8988T (cell line): ENCODE measurements around the gene RNF166.

Source experiments
- DNase-seq: peaks from one replicate; pipeline ENCODE4 v3.0.0; 2011

RNF166 gene

DNA sequence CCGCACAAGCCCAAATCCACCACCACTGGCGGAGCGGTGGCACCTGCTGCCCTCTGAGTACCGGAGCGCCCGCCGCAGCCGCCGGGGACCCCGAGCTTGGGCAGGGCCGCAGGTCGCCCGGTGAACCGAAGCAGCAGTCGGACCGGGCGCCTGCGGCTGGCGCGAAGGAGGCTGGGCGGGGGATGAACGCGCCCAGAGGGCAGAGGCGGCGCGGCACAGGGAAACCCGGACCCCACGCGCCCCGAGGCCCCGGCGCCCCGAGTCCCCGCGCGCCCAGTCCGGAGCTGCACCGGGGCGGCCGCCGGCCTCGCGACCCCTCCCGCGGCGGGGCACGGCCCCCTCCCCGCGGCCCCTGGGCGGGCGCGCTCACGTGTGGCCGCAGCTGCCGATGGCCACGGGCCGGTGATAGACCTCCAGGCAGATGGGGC, 393 bp downstream of the RNF166 start:
- no peak for DNase-seq

DNA sequence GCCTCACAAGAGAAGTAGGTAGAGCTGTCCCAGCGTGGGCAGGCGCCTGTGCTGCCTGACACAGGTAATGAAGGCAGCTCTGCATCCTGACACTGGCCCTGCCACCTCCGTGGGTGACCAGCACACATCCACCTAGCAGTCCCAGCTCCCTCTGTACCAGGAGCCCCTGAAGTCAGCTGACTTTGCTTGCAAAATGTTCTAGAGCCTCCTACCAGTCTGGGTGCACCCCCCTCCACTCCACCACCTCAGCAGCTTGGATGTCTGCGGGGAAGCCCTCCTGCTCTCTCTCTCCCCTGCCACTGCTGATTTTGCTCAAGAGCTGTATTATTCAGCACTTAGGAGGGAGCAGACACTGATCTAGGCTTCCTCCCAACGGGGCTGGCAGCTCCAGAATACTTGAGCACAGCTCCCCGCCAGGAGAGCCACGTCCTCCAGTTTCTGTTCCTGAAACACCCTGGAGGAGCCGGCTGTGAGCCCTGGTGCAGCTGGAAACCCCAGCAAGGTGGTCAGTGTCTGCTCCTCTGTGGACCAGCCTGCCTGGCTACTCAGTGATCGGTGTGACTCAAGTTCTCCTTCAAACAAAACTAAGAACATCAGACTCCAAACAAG, 1.0 kb downstream of the RNF166 start:
- DNase-seq: no peak

DNA sequence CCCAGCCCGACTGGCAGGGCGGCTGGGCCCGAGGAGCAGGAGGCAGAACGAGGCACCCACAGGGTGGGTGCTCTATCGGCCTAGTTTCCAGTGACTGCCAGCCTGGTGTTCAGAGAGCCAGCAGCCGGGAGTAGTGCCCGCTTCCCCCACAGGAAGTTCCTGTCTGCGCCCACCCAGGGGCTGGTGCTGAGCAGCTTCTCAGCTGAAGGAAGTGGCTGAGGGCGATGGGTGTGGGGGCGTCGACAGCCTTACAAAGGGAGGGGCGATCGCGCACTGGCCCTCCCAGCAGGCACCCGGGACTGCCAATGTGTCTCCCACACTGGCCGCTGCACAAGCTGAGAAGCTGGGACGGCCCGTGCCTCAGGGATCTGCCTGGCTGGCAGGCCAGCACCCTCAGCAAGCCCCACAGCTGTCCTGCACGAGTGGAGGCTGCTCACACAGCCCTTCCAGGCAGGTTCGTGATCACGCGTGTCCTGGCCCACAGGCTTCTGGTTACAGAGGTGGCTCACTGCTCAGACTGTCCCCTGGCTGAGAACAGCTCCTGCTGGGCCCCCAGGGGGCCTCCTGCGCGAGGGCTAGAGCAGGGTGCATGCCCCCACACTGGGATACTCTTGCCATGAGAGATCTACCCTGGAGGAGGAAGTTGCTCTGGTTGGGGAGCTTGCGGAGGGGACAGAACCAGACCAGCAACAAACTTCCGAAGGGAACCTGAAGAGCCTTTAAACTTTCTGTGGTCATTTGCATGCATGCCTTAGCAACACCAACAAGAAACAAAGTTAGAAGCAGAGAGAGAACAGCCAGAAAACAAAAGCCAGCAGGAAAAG, 2.5 kb downstream of the RNF166 start:
- DNase-seq: no peak

DNA sequence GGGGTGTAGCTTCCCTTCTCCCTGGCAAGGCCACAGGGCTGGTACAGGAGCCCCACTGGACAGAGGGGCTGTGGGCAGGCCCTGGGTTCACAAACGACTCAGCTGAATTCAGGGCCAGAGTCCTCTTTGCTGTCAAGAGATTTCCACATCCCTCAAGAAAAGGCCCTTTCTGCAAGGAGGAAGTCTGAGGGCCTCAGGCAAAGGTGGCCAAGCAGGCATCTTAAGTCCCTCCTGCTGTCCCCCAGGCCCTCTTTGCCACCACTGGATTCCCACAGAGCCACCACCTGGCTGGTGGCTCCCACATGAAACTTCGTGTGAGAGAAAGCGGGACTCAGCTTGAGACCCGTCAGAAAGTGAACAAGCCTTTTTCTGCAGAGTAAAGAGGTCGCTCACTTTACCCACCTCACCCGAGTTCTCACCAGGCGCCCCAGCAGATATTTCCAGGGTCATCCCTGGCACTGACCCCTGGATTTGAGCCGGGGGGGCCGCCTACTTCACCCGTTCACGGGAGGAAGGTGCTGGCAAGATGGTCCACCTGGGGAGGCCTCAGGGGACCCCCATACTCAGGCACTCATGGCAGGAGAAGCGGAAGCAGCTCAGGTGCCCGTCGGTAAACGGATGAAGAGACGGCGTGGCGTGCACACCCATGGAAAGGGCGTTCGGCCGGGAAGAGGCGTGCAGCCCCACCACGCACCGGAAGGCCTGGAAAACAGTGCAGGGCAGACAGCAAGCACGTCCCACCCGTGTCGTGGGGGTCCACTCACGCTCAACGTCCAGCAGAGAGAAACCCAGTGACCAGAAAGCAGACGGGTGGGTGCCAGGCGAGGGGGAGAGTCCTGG, 3.6 kb downstream of the RNF166 start:
- no peak for DNase-seq

DNA sequence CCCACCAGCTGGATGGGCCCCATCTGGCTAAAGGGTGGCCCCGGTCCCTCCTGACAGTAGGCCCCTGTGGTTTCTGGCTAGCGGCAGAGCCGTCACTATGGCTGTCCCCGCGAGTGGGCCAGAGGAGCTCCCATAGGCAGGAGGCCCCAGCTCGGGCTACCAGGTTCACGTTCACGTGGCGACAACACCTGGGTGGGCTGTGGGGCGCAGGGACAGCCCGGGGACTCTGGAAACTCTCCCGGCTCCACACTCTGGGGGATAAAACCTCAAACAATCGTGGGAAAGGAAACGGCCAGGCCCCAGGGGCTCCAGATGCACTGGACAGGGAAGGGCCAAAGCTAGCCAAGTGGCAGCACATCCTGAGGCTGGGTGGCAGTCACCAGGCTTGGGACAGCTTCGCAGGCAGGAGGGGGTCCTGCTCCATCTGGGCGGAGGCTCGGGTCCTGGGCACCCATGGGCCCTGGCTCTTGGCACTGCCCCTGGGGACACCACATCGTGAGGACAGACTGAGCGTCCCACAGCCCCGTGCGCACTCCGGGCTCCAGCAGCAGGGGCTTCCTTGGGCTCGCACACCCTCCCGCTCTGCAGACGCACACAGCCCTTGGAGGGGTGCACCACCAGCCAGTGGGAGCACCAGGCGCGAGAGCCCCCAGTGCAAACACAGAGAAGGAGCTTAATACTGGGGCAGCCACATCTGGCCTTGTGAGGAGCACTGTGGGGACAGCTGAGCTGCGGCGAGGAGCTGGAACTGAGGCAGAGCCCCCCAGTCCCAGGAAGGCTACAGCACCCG, 4.4 kb downstream of the RNF166 start:
- no peak for DNase-seq

DNA sequence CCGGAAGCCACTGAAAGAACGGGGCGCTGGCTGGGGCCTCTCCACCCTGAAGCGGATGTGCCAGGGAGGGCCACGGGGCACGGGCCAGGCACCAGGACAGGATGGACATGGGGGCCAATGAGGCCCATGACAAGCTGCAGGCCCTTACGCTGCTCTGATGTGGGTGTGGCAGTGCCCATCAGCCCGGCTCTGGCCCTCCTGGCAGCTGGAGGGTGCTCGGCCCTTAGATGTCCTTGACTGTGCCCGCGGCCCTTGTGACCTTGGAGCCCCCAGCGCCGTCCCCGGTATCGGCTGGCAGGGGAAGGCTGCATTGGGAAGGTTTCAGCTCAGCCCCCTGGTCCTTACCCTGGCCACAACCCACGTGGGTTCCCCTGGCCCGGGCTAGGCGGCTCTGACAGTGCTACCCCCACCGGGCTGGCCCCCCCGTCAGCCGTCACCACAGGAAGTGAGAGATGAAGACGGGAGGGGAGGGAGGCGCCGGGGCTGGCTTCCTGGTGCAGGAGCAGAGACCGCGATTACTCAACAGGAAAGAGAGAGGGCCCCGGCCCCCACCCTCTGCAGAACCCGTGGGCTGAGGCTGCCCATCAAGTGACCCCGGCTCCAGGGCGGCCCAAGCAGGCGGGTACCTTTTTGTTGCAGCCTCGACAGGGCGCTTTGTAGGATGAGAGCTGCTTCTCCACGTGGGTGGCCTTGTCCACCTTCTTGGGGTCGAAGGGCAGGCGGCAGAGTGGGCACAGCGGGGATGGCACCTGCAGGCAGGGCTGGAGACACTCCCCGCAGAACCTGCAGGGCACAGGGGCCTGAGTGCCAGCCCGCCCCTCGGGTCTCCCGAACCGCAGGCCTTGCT, 5.3 kb downstream of the RNF166 start:
- DNase-seq: peak; percentile 95

DNA sequence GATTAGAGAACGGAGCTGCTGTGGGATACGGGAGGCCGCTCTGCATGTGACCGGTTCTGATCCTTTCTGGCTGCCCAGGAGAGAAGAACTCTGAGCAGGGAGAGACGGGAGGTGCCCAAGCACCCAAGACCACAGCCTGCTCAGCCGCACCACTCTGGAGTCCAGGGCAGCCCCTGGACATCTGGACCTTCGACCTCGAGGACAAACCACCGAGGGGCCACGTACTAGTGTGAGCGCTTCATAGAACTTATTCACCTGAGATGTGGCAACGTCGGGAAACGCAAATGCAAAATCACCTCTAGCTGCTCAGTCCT, 5.9 kb downstream of the RNF166 start:
- DNase-seq: no peak

DNA sequence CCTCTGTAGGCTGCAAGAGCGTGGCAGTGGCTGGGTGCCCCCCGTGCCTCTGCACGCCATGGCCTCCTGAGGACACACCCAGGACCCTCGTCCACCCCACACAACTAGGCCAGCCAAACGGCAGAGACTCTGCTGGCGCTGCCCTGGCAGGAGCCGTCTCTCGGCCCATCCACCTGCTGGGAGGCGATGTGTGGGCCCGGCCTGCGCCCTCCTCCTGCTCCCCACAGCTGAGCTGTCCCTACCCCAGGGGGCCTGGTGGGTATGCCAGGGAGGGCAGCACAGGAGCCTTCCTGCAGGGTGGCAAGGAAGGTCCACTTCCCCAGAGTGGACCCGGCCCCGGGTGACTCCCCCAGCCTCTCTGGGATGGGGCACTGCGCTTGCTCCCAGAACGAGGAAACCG, 7.0 kb downstream of the RNF166 start:
- no peak for DNase-seq

DNA sequence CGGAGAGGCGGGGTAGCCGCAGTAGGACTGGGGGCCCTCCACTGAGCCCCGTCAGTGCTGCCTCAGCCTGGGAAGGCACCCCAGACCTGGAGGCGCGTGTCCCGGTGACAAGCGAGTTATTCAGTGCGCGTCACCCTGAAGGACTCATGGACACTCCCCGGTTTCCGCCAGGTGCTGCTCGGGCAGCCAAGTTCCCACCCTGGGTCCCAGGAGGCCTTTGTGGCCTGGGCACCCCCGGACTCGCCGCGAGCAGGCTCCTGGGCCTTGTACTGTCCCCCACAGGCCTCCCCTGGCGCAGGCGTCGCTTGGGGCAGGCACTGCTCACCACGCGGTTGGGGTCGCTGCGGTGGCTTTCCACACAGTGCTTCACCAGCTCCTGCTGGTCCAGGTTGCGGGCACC, 7.6 kb downstream of the RNF166 start:
- DNase-seq: no peak

DNA sequence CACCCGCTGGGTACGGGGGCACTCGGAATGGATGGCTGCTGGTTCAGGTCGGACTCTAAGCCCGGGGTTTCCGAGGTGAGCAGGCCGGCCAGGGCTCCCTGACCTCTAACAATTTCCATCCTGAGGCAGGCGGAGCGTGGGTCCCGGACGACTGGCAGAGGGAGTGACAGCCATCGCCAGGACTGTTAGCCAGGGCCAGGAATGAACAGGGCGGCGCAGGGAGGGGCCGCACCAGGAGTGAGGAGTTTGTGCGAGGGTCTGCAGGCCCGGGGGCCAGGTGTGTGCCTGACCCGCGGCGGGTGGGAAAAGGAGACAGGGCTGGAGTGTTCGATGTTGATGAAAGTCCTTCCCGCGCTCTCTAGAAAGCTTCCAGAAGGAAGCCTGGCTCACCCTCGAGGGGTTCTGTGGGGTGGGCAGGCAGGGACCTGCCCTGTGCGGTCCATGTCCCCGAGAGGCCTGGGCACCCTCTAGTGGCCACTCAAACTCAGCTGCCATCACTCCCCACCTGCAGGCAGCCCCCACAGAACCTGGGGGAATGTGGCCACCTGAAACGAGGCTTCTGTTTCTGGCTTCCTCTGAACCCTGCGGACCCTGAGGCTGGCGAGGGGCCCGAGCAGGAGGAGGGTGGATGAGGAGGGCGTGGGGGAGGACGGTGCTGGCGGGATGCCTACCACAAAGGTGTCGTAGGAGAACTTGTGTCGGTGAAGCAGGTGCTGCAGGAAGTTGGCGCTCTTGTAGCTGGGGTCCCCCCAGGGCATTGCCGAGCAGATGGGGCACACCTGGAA, 8.2 kb downstream of the RNF166 start:
- peak; percentile 94 for DNase-seq

DNA sequence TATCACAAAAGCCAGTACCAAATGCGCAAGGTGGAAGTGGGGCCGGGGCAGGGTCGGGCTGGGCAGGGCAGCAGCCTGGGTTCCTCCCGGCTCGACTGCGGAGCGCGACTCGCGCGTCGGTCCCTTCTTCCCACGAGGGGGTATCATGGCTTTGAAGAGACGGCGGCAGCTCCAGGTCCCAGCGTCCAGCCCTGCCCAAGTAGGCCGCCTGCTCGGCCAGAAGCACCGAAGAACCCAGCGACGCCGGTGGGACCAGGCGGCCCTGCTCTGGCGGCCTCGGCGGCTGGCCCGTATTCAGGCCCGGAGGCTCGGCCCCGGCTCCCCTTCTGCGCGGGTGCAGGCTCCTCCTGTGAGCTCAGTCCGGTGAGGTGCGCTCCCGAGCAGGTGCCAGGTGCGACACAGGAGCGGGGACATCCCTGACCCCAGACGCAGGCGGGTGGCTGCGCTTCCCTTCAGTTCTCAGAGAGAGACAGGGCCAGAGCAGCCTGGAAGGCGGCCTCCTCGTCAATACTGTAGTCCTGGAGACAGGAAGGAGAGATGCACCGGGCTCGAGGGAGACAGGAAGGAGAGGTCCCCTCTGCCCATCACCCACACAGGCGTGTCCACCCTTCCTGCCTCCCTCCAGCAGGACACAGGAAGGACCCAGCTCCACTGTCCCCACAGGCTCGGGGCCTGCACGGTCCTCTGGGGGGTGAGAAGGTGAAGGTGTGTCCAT, 8.9 kb downstream of the RNF166 start:
- DNase-seq: no peak

DNA sequence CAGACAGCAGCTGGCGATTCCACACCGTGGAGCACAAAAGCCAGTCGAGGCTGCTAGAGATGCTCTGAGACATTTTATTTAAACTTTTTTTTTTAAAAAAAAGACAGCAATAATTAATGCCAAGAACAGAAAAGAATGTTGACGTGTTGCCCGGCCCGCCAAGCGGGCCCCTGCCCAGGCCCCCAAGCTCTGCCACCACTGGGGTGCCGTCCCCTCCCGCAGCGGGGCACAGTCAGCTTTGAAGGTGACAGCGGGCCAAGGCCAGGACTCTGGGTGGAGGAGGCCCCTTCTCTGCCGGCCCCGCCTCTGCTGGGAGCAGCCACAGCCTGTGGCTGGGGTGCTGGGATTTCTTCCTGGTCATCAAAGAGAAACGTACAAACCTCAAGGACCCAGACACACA, 9.8 kb downstream of the RNF166 start:
- DNase-seq: no peak

DNA sequence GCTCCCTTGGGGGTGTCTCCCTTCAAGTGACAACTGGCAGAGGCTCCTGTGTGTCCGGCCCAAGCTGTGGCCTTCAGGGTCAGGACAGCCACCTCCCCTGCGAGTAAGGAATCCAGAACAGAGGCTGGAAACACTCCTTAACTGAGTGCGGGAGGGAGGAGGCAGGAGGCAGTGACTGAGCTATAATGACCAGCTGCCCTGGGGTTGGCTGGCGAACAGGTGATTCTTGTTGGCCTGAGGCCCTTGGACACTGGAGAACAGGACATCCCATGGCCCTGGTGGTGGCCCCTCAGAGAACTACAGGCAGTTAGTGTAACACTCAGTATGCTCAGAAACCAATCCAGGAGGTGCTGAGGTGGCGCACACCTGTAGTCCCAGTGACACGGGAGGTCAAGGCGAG, 10.5 kb downstream of the RNF166 start:
- no peak for DNase-seq

DNA sequence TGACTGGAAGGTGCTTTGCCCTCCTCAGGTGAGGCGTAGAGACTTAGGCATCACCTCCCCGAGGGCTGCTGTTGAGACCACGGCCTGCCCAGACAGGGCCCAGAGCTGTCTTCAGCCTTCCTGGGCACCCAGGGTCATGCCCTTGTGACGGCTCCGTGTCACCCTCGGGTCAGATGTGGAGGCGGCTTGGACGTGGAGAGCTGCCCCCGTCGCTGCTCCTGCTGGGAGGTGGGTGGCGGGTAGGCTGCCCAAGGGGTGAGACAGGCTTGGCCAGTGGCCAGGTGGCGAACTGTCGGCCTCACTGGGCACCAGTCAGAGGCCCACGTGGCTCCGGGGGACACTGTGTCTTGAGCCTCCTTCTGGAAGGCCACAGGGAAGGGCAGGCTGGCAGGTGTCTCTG, 11.0 kb downstream of the RNF166 start:
- DNase-seq: no peak

DNA sequence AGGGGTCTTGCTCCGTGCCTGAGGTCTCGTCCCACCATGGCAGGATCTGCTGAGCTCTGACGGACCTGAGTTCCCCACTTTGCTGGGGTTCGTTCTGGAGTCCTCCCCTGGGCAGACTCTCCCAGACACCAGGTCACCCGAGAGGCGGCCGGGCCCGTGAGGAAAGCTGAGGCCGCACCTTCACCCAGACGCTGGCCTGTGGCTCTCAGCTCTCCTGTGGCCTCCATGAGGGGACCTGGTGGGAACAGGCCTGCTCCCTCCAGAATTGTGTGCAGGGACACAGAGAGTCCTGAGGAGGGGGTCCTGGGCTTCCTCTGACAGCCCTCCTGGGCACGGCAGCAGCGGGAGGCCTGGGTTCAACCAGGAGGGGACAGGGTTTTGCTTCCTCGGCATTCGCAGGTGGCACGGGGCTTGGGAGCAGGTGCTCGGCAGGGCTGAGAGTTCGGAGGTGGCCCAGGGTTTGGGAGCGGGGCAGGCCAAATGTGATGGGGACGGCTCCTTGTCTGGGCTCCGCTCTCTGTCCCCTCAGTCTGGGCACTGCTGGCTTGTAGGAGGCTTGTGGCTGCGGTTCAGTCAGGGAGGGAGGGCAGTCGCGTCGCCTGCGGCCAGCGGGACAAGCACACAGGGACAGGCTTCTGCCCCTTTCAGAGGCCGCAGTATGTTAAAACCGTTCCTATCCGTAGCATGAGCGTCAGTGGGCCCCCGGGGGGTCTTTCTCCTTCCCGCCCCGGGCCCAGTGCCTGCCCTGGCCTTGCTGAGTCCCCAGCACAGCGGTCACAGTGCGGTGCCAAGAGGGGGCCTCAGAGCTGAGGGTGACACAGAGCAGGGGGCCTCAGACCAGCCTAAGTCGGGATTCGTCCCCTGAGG, 11.8 kb downstream of the RNF166 start:
- DNase-seq: no peak

DNA sequence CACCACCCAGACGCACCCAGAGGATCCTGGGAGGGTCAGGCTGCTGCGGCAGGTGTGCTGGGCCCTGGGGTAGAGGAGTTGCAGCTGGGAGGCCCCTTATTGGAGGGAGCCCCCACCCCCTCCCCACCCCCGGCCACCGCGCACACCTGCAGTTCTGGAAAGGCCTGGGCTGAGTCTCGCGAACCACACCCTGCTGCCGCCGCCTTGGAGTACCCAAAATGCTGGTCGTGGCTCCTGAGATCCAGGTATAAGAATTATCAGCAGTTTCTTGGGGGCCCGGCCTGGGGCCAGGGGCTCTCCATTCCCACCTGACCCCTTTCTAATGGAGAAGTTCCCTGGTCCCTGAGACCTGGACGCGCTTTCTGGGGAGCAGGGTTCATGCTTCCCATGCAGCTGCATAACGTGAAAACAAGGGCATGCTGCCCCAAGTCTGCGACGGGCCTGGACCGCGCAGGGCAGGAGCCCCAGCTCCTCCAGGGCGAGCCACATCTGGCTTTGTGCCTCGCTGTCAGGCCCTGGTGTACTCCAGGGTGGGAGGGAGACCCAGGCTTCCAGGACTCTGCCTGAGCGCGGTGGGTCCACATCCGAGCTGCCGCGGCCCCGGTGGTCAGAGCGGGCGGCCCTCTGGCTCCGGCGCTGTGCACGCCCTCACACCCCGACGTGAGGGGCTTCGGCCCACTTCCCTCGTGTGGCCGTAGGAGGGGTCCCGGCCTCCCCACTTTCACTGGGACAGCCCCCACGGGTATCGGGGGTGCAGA, 12.6 kb downstream of the RNF166 start:
- no peak for DNase-seq

DNA sequence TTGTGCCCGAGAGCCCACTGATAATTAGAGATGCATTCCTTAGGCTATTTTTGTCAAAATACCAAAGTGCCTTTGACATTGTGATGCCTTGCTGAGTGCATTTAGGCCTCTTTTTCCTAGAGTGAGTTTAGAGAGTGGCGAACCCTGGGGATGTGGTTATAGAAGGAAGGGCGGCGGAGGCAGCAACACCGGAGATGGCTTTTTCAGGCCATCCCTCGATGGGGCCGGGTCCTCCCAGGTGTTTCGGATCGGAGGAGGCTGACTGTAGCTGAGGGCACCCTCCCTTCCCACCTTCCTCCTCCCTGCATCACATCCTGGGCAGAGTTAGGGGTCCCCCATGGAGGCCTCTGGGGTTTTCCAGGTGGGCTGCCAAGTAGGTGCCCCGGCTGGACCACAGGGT, 13.3 kb downstream of the RNF166 start:
- no peak for DNase-seq

DNA sequence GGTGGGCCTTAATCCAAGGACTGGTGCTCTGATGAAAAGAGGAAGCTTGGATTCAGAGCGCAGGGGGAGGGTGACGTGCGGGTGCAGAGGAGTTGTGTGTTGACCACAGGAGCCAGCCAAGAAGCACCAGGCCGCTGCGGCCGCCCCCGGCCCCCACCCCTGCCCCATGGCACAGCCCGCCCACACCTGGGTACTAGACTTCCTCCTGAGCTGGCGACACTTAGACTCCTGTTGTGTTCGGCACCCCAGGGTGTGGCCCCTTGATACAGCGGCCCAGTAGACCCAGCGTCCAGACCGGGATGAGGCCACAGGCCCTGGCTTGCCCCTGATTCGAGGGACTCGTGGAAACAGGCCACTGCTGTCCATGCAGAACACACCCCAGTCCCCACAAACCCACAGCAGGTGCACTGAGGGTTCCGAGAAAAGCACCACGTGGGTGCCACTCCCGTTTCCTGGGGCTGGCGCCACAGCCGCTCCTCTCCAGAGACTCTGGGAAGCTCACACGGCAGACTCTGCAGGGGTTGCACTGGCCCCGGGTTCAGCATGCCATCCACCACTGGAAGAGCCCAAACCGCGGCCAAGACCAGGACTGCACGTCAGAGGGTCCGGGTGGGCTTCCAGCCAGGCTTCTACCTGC, 14.2 kb downstream of the RNF166 start:
- DNase-seq: no peak
